ENCODE results near the gene KLF11.

- TF ChIP-seq SUZ12 (IDR thresholded peaks at IDR 0.05) (no peak), FOXK2 (IDR thresholded peaks at IDR 0.05) (no peak), BHLHE40 (IDR thresholded peaks at IDR 0.05; ENCODE audit: borderline replicate concordance) (no peak), LEF1 (IDR thresholded peaks at IDR 0.05; ENCODE audit: borderline replicate concordance) (no peak), ARNT (IDR thresholded peaks at IDR 0.05) (no peak), CTBP1 (IDR thresholded peaks at IDR 0.05; ENCODE audit: borderline replicate concordance) (no peak), ELF4 (IDR thresholded peaks at IDR 0.05) (no peak), HDGF (IDR thresholded peaks at IDR 0.05; ENCODE audit: borderline replicate concordance) (no peak), FOXM1 (IDR thresholded peaks at IDR 0.05; ENCODE audit: borderline replicate concordance) (no peak), FOXA1 (IDR thresholded peaks at IDR 0.05) (no peak), NFRKB (IDR thresholded peaks at IDR 0.05) (no peak), SP1 (IDR thresholded peaks at IDR 0.05) (no peak)
These were observed 22.4 kb downstream of the KLF11 start for GRCh38 chr2:10065773-10066055.

Data from HEK293T (cell line).